Liver (tissue), 3 donors: ENCODE data around the gene SETD1A.

Experiments used
- EGR1 ChIP-seq, 2 donors: IDR thresholded peaks; 2 replicates each; pipeline ENCODE4 v1.6.1; 2016 to 2018; ENCODE audit warnings: antibody characterized with exemption in 2 of 2, low read depth in 2 of 2
- FOXA1 ChIP-seq: IDR thresholded peaks from 2 replicates; pipeline ENCODE4 v1.6.1; 2016; ENCODE audit warnings: antibody characterized with exemption
- GABPA ChIP-seq, 2 donors: IDR thresholded peaks in 1 of 2; conservative IDR thresholded peaks in 1 of 2; 2 replicates each; pipeline ENCODE4 v1.6.1; 2016; ENCODE audit warnings: antibody characterized with exemption in 2 of 2, mild to moderate bottlenecking in 1 of 2, moderate library complexity in 1 of 2
- HNF4G ChIP-seq: IDR thresholded peaks from 2 replicates; pipeline ENCODE4 v1.6.1; 2016; ENCODE audit warnings: antibody characterized with exemption
- JUND ChIP-seq, 2 donors: IDR thresholded peaks; 2 replicates each; pipeline ENCODE4 v1.6.1; 2016; ENCODE audit warnings: antibody characterized with exemption in 2 of 2
- MAX ChIP-seq: IDR thresholded peaks from 2 replicates; pipeline ENCODE4 v1.6.1; 2016; ENCODE audit warnings: antibody characterized with exemption
- RAD21 ChIP-seq, 2 donors: IDR thresholded peaks; 2 replicates each; pipeline ENCODE4 v1.6.1; 2016; ENCODE audit warnings: antibody characterized with exemption in 2 of 2, mild to moderate bottlenecking in 2 of 2
- REST ChIP-seq: IDR thresholded peaks from 2 replicates; pipeline ENCODE4 v1.6.1; 2016; ENCODE audit warnings: antibody characterized with exemption, mild to moderate bottlenecking
- RXRA ChIP-seq, 2 donors: IDR thresholded peaks; 2 replicates each; pipeline ENCODE4 v1.6.1; 2017 to 2018; ENCODE audit warnings: antibody characterized with exemption in 2 of 2, mild to moderate bottlenecking in 1 of 2
- SP1 ChIP-seq: IDR thresholded peaks from 2 replicates; pipeline ENCODE4 v1.6.1; 2018; ENCODE audit warnings: antibody characterized with exemption, mild to moderate bottlenecking
- TAF1 ChIP-seq: conservative IDR thresholded peaks from 2 replicates; pipeline ENCODE4 v1.6.1; 2016; ENCODE audit warnings: antibody characterized with exemption, mild to moderate bottlenecking
- YY1 ChIP-seq: IDR thresholded peaks from 2 replicates; pipeline ENCODE4 v1.6.1; 2016; ENCODE audit warnings: antibody characterized with exemption, mild to moderate bottlenecking
- ZBTB33 ChIP-seq: IDR thresholded peaks from 2 replicates; pipeline ENCODE4 v1.6.1; 2016; ENCODE audit warnings: antibody characterized with exemption
- TF ChIP-seq, protein P1 (sequence below): fragments of 150-350 bp; IDR thresholded peaks from 2 replicates; pipeline ENCODE4 v1.5.1; 2017; ENCODE audit warnings: improper control_type of control experiment, low read depth, low read length; ENCODE audit not compliant: missing input control
- donor health status: healthy.
- donor health status: healthy.

DNA sequence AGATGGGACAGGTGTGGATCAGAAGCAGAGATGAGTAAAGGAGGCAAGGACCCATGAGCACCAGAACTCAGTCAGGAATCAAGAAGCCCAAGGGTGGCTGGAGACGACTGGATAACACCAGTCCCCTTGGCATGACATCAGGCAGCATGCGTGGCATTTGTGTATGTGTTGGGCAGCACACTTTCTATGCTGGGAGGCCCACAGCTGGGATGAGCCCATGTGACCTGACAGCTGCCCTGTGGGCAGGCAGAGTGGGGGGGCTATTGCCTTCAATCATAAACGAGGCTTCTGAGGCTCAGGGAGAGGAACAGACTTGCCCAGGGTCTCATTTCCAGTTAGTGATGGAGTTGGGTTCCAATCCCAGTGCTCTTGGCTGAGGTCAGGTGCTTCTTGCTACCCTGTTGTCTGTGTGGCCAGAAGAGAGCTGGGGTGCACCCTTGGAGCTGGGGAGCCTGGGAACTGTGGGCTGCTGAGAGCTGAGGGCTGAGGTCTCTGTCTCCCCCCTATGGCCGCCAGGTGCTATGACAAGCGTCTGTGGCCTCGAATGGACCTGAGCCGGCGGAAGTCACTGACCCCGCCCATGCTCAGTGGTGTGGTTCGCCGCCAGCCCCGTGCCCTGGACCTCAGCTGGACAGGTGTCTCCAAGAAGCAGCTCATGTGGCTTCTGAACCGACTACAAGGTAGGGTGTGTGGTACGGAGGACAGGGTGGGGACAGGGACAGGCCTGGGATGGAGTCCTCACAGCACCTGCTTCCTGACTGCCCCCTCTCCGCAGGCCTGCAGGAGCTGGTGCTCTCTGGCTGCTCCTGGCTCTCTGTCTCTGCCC lies 15.7 kb upstream of the SETD1A start:
- TF ChIP-seq REST (no peak), RAD21 (IDR thresholded peaks at IDR 0.05) (peak; percentile 75 to 89), SP1 (no peak), JUND (IDR thresholded peaks at IDR 0.05) (no peak), FOXA1 (no peak), EGR1 (IDR thresholded peaks at IDR 0.05; ENCODE audit: low read depth in 2 of 2) (no peak), RXRA (IDR thresholded peaks at IDR 0.05) (peak; percentile 79 to 89), ZBTB33 (no peak), YY1 (peak; percentile 51), GABPA (IDR thresholded peaks at IDR 0.05 in 1 of 2, conservative IDR thresholded peaks at IDR 0.05 in 1 of 2) (peak in 1 of 2 donors; percentile 38), MAX (no peak), TAF1 (no peak), HNF4G (no peak)
- TF ChIP-seq, protein P1, sequence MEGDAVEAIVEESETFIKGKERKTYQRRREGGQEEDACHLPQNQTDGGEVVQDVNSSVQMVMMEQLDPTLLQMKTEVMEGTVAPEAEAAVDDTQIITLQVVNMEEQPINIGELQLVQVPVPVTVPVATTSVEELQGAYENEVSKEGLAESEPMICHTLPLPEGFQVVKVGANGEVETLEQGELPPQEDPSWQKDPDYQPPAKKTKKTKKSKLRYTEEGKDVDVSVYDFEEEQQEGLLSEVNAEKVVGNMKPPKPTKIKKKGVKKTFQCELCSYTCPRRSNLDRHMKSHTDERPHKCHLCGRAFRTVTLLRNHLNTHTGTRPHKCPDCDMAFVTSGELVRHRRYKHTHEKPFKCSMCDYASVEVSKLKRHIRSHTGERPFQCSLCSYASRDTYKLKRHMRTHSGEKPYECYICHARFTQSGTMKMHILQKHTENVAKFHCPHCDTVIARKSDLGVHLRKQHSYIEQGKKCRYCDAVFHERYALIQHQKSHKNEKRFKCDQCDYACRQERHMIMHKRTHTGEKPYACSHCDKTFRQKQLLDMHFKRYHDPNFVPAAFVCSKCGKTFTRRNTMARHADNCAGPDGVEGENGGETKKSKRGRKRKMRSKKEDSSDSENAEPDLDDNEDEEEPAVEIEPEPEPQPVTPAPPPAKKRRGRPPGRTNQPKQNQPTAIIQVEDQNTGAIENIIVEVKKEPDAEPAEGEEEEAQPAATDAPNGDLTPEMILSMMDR: peak; percentile 90
